GM21367 (cell line): ENCODE measurements around the gene PYGM.

Experiments
- ATAC-seq: cut with Tn5 transposase; IDR thresholded peaks from one replicate; pipeline ENCODE4 v1.9.1; 2021; ENCODE audit not compliant: unreplicated experiment

PYGM gene

GRCh38 chr11:64768300-64768694 lies 8.5 kb upstream of the PYGM start:
- no peak for ATAC-seq

DNA sequence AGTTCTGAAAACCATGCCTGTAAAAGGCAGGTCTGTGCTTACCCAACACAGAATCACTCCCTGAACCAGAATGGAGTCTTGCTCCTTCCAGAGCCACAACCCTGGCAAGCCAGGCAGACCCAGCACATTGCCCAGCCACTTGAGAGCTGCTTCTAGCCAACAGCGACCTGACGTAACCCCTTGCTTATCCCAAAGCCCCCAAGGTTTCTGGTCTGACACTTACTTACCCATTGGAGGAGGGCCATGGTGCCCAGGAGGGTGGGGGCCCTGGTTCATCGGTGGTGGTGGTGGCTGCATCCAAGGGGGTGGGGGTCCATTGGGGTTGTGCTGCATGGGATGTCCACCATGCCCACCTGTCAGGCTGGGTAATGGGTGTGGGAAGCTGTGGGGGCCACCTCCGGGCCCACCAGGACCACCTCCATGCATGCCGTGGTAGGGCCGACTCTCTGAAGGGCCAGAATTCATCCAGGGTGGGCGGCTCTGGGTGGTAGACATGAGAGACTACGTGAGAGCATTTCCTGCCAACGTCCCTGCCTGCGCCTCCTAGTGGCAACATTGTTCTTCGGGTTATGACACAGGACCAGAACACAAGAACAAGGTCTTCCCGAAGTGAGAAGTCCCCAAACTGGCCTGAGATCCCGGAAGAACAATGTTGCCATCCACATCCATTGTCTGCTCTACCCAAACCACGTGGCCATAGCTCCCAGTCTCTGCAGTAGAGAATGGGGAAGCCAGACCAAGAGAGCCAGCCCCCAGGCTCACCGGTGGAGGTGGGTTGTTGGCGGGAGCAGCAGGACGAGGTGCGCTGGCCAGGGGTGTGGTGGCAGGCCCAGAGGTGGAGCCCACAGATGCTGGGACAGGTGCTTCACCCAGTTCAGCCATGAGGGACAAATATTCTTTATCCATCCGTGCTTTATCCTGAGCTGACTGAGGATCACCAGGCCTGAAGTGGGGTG lies 7.8 kb upstream of the PYGM start:
- no peak for ATAC-seq

- ATAC-seq: no peak
These were observed 7.1 kb upstream of the PYGM start for GRCh38 chr11:64766881-64767280.

- ATAC-seq: no peak
These were observed 6.3 kb upstream of the PYGM start for GRCh38 chr11:64765851-64766665.

- no peak for ATAC-seq
These were observed 5.6 kb upstream of the PYGM start for GRCh38 chr11:64765291-64765850.

DNA sequence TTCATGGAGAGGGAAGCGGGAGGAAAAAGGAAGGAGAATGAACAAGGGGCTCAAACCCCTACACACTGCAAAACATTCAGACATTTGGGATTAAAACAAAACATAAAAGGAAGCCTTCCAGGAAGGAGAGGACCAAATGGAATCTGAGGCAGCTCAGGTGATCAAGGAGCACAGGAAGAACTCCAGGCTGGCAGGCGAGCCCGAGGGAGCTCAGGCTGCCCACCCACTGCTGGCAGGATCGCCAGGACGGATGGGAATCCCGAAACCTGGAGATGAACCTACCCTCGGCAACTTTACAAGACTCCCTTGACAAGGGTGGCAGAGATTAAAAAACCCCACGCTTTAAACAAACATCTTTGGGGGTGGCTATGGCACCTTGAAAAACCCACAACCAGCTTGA lies 5.0 kb upstream of the PYGM start:
- no peak for ATAC-seq

DNA sequence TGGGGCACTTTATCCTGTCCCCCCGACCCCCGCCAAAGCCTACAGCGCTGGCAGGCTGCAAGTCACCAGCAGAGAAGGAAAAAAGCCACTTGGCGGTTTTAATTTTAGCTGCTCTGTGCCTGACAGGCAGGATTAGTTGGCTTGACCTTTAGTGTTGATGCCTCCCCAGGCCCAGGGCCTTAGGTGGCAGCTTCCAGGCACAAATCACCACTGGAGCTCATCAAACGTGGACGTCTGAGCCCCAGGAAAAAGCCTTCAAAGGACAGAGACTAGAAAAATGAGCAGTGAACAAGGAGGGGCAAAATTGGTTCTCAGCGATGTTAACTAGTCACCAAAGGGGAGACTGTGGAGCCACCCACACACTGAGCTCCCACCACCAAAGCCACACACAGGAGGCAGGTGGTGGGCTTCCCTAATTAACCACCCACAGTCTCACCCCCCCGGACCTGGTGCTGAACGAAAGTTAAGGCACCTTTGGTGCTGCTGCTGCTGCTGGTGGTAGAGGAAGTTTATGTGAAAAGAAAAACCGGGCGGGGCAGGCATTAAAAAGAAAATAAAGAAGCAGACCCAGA lies 4.4 kb upstream of the PYGM start:
- ATAC-seq: no peak

DNA sequence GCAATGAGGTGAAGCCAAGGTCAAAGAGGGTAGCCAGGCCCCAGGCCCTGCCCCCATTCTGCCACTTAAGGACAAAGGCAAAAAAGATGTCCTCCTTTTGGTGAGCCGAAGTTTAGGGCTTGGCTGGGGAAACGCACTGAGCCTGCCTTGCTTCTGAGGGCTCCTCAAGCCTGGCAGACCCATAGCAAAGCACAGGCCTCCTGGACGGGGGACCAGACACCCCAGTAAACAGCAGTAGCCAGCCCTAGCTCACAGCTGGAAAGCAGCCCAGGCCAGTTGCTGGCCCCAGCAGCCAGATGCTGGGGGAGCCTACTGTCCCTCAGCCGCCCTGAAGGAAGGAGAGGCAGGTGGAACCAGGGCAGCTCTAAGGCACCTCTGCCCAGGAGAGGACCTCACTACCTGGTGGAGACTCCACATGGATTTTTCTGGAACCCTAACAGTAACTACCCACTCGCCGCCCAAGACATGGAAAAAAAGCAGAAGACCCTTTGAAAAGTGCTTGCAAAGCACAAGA lies 3.8 kb upstream of the PYGM start:
- no peak for ATAC-seq

DNA sequence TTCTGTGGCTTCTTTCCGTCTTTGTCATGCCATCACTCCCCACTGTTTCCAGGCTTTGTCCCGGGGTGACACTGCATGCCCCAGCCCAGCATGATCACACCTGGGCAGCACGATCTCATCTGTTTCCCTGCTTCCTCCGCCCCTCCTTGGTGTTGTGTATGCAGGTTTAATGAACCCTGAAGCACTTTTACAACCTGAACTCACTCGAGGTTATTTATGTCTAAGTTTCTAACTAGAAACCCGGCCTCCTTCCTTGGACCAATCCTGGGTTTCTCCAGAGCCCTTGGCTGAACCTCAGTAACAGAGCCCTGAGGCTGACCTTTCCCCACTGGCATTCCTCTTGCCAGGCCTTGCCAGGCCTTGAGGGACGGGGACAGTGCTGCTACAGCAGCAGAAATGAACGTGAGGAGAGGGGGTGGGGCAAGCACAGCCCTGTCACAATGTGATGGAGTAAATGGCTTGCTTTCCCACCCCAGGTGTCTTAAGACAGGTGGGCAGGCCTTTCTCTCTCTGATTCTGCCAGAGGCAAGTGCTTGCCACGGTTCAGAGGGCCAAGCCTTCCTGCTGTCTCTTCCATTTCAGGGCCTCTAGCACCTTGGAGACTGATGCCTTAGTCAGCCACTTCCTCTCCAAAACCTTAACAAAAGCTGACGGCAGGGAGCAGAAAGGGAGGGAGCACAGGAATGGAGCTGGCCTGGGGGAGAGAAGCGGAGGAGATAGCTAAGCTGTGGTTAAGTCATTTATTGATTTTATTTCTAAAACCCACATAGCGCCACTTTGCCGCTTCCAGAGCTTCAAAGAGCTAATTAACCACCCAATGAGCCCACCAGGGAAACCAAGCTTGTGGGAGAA lies 3.1 kb upstream of the PYGM start:
- ATAC-seq: no peak

- ATAC-seq: no peak
These were observed 2.5 kb upstream of the PYGM start for GRCh38 chr11:64762277-64762673.

DNA sequence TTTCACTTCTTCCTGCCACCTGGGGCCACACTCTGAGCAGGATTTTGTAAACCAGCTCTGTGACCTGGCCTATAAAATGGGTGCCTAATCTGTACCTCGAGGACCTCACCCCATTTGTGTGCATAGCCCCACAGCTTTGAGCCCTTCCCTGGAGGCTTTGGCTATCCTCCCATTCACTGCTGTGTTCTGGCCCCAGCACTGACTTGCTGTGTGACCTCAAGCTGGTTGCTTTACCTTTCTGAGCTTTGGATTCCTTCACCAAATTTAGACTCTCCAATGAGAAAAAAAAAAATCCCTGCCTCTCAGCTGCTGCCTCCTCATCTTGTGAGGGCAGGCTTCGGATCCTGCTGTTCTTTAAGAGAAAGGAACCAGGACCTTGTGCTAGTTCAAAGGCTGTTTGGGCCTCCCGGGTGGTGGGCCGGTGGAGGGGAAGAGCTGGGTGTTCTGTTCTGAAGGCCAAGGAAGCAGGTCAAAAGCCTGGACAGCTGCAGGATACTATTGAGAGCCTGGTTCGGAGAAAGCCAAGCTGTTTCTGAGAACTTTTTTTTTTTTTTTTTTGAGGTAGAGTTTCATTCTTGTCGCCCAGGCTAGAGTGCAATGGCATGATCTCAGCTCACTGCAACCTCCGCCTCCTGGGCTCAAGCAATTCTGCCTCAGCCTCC lies 1.1 kb upstream of the PYGM start:
- no peak for ATAC-seq

GRCh38 chr11:64759131-64759721 lies 548 bp downstream of the PYGM start:
- ATAC-seq: no peak

GRCh38 chr11:64758330-64759079 lies 1.3 kb downstream of the PYGM start:
- ATAC-seq: no peak

DNA sequence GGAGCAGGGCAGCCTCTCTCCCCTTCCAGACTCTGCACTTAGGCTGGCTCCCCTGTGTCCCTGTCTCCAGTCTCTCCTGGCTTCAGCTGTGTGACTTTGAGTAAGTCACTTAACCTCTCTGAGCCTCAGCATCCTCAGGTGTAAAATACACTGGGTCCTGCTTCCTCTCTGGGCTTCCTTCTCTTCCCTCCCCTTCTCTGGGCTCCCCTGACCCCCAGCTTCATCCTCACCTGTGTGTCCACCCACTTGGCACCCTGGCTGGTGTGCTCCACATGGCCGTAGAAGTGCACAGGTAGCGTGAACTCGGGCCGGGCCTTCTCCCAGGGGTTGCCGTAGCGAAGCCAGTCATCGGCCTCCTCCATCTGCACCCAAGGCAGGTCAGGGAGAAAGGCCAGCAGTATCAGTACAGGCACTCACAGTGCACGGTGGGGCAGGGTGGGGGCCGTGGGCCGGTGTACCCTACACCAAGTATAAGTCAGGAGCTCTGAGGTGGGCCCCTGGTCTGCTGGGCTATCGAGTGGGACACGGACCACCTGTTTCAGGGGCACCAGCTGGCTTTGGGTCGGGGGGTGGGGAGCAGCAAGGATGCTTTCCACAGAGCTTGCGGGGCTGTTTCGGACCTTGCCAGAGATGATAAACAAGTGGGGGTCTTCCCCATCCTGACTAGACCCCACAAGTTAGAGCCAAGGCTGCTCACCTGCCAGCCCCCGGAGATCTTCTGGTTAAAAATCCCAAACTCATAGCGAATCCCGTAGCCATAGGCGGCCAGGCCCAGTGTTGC lies 2.0 kb downstream of the PYGM start:
- ATAC-seq: no peak

DNA sequence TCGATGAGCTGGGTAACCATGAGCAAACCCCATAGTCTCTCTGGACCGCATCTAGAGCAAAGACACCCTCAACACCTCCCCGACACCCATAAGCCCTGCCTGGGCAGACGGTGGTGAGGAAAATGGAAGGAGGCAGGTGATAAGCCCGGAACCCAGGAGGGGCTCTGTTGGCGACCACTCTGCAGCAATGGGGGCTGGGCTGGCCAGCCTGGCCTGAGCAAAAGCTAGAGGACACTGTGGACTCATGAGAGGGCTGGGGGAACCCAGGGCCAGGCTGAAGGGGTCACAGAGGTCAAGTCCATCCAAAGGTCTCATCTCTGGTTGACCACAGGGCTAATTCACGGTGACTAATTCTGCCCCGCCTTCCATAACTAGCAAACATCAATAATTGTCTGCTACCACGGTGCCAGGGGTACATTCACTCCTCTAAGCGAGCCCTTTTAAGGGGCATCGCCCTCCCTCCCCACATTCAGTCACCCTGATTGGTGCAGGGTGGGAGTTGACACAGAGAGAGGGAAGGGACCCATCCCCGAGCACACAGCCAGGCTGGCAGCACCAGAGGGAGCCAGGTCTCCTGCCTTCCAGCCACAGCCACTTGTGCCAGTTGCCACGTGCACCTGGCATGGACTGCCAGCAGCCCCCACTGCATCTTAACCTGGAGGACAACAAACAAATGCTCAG lies 4.0 kb downstream of the PYGM start:
- ATAC-seq: no peak

- ATAC-seq: no peak
These were observed 4.7 kb downstream of the PYGM start for GRCh38 chr11:64754919-64755662.
